Left hindlimb (tissue), 1 donor: ENCODE data around the gene STMP1.

Experiments
- DNase-seq: peaks from one replicate; pipeline ENCODE4 v3.0.0-alpha.2; 2018

STMP1 gene

DNA sequence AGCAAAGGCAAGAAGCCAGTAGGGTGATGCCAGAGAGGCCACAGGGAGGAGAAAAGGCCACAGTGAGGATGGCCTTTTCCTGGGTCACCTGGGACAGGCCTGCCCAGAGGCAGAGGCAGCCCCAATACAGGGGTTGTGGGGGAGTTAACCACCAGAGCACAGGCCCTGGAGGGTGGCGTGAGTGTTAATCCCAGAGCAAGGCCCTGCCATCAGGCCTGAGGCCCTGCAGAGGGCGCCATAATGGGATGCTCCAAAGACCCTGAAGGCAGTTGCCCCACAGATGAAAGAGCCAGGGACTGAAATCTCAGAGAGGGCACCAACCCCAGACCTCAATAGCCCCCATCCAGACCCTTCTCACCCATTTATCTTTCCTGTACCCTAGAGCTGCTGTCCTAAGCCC lies 41.8 kb downstream of the STMP1 start:
- no peak for DNase-seq

DNA sequence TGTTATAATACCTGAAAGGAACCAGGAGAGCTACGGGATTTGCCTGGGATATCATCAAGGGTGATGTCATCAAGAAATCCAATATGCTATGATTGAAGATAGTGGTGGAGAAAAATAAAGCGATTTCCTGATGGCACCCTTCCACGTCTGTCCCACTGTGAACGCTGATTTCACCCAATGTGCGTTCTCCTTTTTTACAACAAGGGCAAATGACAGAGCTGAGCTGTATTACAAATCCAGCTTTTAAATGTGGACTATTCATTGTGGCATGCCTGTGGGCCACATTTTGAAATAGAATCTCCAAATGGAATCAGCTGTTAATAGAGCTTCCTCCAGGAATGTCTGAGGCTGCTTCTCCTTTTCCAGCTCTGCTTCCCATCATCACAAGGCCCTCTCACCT lies 42.4 kb downstream of the STMP1 start:
- no peak for DNase-seq

DNA sequence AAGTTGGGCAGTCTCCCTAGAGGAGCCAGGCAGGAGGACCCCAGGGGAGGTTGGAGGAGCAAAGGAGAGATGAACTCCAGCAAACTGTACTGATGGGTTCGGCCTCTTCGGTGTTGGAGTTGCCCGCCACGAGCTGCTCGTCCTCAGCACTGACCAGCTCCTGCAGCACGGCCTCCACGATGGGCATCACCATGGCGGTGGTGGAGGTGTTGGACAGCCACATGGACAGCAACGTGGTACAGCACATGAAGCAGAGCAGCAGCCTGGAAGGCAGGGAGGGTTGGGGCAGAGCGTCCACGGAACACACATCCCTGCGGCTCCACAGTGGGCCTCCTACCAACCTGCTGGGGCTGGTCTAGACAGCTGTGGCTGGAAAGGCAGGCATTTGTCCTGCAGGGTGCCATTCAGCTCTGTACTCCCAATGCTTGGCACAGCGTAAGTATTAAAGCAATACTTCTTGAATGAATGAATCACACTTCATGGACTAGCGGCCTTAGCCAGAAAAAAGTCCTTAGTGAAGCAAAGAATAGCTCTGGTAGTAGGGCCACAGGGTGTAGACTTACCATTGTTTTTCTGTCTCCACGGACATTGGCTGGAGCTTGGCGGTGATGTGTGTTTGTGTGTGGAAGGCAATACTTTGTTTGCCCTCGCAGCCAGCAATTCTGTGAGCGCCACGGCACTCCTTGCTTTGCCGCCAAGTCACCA lies 43.9 kb downstream of the STMP1 start:
- DNase-seq: no peak

DNA sequence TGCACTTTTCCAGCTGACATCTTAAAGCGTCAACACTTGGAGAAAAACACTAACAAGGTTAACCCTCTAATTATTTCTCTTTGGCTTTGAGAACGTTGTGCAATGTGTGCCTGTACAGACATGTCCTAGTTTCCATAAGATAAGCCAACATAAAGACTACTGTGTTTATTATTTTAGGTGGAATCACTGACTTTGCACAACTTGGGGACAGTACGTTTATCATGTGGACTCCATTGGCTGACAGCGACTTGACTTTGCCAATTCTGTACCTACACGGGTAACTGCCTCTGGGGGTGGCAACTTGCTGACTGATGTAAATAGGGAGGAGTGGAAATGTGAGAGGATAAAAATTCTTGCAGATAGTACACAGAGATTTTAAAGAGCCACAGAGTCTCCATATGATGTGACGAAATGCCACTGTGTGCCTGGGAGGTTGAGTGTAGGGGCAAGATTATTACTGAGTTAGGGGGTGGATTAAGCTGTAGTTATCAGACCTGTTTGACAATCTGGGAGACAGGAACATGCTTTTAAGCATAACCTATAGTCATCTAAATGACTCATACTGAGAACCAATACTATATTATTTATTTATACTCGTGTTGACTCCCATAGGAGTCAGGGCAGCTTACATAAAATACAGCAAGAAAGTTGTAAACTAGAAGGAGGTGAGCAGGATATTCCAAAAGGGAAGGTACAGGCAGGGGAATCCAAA lies 44.7 kb downstream of the STMP1 start:
- no peak for DNase-seq

DNA sequence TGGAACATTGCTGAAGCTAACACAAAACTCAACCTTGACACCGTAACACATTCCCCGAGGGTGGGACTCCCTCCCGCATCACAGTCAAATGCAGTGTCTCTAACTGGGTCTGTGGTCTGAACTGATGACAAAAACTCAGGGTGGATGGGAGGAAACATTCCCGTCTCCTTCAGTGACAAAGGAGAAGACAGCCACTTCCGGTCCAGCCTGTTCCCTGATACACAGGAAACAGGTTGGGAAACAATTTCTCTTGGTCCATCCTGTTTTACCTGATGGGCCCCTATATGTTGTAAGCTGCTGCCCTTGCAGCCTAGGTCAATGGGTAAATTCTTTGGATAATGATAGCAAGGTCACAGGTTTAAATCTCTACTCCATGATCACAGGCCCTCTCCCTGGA lies 45.3 kb downstream of the STMP1 start:
- no peak for DNase-seq

DNA sequence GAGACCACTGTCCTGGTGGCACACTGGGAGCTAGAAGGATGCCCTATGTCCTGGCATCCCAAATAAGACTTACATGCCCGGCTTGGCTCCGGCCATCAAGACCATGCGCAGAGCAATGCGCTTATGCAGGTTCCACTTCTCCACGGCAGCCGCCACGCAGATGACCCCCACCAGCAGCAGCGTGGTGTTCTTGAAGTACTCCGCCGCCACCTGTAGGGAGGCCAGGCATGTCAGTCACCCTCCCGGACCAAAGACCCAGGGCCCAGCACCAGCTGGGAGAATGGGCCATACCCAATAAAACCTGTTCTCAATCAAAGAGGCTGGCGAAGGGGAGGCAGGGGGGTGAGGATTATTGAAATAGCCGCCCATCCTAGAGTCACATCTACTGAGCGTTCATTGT lies 45.7 kb downstream of the STMP1 start:
- no peak for DNase-seq

DNA sequence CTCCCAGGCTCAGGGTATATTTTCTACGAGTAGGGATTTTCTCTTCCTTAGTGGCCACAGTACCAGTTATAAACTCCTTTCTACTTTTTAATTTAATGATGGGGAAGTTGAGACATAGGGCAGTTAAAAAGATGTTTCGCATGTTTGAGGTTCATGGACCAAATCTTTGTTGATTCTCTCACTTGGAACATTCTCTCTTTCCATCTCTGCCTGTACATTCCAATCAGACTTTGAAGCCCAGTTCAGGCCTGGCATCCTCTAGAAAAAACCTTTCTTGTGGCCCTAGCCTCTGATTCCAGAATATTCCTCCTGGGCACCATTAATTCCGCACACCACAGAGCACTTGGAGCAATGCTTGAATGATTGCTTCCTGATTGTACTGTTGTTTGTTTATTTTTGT lies 47.2 kb downstream of the STMP1 start:
- no peak for DNase-seq

DNA sequence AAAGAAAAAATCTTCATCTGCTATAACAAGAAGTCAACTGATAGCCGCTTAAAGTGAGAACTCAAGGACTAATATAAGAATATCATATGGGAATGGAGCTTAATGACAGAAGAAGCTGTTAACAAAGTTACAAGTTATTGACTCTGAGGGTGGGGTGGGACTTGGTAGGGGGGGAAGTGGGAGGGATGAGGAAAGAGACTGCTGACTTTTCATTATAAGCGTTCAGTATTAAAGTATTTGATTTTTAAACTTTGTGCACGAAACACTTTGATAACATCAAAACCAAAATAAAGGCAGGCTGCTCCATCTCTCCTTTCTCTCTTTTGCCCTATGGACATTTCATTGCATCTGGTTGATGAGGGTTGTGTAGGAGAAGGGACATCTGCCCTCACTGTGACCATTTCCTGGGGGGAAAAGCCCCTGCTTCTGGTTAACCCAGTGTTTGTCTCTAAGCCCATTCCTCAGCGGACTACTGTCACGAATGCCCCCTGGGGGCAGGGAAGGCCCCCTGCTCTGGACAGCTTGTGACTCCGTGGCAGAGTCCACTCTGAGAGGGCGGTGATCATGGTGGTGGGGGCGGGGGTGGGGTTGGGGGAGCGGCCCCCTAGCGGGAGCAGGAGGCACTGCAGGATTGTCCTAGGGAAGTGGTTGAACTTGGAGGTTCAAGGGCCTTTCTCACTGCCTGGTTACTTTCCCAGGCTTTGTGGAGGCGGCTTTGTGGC lies 48.3 kb downstream of the STMP1 start:
- no peak for DNase-seq

DNA sequence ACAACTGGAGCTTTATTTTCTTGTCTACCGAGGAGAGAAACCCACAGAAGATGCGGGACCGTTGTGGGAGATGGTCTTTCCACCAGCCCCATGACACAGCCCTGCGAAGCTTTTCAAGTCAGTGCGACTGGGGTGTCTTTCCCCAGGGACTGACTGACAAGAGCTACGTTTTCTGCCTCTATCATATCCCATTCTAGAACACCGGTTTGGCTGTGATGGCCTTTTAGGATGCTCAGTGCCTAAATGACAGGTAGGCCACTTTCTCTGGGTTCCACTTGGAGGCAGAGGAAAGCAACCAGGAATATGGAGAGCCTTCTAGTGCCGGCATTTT lies 48.8 kb downstream of the STMP1 start:
- no peak for DNase-seq

DNA sequence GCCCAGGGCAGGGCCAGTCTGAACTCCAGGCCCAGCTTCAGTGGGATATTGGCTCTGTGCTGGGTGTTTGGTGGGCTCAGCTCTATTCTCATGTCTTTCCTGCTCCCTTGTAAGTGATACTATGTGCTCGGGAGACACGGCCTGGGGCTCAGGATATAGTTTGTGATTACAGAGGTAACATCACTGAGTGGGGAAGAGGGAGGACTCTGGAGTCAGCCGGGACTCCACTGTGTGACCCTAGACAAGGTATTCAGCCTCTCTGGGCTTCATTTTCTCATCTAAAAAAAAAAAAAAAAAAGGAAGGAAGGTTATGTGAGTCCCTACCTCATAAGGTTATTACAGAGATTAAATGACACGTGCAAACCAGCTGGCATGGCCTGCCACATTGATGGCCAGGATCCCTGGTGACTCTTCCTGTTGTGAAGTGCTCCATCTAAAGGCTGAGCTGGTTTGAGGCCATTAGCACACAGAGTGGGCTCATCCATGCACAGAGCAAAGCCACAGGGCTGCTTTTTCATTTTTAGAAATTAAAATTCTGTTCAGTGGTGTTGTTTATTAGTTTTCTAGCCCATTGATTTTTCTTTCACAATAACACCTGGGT lies 50.0 kb downstream of the STMP1 start:
- no peak for DNase-seq

DNA sequence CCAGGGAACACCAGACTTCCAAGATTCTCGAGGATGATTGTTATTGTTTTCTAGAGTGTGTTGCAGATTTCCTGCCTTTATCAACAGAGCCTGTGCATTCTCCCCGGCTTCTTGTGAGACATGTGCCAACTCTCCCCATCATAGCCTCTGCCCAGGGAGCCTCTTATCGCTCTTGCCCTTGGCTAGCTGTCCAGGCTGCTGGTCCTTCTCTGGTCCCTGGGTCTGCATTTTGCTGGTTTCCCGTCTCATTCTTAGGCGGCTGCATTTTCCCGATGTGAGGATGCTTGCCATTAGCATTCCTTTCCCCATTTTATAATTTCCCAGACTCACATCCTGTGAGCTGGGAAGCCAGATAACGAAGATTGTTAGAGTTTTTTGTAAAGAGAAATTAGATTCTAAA lies 50.5 kb downstream of the STMP1 start:
- no peak for DNase-seq

DNA sequence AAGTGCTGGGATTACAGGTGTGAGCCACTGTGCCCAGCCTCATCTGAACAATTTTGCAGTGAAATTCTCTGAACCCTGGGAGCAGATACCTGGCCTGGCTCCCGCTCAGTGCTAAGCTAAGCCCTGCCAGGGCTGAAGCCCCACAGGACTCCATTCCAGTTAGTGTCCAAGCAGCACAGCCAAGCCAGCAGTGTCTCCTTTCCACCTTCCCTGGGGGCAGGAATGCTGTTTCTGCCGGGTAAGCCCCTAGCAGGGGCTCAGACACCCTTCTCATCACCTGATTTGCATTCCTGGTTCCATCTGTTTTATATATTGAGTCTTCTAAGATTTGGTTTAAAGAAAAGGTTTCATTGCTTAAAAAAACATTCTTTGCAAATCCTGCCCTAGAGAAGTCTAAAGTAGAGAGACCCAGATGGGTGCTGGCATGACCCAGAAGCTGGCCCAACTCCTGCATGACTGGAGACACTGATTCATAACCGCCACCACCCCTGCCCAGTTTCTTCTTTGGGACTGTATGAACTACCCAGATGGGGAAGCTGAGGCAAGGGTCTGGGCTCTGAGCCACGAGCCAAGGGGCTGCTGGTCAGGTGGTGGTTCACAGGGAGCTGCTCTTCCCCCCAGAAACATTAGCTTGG lies 51.6 kb downstream of the STMP1 start:
- no peak for DNase-seq

DNA sequence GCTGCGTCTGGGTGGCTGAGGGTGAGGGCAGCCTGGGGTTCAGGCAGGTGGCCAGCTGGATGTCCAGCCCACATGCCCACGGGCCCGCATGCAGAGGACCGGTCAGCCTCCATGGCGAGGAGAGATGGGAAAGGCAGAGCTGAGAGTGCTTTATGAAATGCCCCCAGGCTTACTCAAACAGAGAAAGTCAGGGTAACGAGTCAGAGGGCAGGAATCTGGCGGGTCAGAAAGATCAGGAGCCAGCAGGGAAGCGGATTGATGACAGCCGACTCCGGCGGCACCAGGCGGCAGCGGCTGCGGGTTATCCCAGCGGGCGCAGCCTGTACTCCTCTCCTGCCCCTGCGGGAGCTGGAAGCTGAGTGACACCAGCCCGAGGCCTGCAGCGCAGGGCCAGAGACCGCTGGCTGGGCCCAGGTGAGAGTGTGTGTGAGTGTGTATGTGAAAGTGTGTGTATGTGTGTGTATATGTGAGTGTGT lies 52.3 kb downstream of the STMP1 start:
- no peak for DNase-seq

DNA sequence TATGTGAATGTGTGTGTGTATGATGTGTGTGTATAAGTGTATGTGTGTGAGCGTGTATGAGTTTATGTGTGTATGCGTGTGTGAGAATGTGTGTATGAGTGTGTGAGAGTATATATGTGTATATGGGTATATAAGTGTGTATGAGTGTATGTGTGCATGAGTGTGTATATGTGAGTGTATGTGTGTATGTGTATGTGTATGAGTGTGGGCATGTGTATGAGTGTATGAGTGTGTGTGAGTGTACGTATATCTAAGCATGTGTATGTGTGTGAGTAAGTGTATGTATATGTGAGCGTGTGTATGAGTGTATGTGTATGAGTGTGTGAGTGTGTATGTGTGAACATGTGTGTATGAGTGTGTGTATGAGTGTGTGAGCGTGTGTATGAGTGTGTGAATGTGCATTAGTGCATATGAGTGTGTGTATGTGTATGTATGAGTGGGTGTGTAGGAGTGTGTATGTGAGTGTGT lies 52.8 kb downstream of the STMP1 start:
- no peak for DNase-seq

DNA sequence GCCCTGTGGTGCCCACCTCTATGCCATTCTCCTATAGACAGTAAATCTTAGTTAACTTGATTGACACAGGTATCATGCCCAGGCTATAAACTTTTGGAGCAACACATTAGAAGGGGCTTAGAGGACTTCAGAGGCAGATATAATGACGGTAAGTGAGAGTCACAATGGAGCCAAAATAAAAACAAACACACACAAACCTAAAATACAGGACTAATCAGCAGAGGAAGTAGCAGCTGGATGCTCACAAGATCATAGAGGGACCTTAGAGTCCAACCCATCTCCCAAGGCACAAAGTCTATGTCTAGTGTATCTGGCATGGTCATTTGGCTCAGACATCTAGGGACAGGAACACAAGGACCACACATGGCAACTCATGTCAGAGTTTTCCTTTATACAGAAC lies 53.4 kb downstream of the STMP1 start:
- no peak for DNase-seq

DNA sequence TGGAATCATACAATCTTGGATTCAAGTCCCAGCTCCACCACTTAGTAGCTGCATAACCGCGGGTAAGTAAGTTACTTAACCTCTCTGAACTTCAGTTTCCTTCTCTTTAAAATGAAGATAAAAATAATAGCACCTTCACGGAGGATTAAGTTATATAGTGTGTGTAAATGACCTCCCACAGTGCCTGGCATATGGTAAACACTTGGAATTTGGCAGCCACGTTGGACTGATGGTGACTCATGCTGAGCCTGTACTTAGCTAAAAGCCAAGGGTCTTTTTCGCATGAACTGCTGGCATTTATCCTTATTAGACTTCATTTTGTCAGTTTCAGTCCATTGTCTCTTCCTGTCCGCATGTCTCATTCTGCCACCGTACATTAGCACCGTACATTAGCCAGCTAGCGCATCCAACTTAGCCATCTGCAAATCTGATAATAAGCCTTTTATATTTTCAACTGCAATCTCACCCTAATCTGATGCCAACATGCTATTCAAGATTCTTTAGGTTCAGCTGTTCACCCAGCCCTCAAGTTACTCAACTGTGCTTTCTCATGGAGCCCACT lies 54.4 kb downstream of the STMP1 start:
- no peak for DNase-seq

DNA sequence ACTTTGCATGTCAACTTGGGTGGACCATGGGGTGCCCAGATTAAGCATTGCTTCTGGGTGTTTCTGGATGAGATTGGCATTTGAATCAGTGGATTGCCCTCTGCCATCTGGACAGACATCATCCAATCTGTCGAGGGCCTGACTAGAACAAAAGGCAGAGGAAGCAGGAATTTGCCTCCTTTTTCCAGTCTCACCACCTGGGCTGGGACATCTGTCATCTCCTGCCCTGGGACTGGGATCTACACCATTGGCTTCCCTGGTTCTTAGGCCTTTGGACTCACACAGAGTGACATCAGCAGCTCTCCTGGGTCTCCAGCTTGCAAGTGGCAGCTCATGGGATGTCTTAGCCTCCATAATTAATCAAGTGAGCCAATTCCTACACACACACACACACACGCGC lies 55.4 kb downstream of the STMP1 start:
- DNase-seq: no peak

DNA sequence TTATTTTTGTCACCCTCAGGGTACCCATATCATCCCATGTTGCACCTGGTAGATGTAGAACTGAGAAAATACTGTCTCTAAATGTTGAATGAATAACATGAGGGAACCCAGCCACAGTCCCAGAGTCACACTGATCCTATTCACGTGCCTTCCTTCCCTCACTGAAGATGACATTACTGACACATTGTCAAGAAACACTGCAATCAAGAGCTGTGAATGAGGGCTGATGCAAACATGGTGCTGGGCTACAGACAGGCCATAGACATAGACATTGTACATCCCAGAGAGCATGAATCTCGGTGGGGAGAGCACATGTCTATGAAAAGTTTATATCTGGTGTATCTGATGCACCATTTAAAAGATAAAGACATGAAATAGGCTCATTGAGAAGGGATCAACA lies 55.9 kb downstream of the STMP1 start:
- no peak for DNase-seq

DNA sequence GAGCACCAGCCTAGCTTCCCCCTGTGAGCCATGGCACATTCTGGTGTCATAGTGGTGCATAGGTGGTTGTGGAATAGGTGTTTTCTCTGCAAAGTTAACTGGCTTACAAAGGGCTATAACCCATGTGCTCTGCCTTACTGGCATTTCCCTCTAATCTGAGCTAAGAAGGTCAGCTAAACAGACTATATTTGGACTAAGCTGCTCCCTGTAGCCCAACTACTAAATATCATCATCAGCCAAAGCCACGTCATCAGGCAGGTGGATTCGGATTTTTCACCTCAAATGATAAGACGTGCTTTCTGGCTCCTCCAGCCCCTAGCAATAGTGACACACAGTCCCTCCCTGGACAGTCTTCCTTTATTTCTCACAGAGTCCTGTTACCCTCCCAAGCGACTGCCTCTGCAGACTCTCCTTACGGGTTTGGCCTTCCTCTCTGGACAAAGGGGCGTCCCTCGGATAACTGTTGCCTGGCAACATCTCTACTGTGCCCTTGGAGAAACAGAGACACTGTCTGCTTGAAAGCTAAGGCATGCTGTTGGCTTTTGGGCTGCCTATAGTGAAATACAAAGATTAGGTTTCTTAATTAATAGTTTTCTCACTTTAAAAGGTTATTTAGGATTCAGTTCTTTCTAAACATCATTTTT lies 56.6 kb downstream of the STMP1 start:
- DNase-seq: no peak

DNA sequence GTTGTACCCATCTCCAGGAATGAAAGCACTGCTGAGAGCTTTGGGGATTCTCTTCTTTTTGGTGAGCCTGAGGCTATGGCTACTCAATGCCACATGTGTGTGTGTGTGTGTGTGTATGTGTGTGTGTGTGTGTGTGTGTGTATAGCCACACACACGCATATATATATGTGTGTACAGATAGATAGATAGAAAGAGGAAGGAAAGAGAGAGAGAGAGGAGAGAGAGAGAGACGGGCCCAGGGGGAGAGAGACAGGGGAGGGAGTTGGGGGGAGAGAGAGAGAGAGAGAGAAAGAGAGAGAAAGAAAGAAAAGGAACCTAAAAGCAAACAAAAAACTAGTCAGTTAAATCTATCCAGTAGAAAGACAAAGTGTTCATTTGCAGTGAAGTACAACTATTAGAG lies 57.4 kb downstream of the STMP1 start:
- no peak for DNase-seq

DNA sequence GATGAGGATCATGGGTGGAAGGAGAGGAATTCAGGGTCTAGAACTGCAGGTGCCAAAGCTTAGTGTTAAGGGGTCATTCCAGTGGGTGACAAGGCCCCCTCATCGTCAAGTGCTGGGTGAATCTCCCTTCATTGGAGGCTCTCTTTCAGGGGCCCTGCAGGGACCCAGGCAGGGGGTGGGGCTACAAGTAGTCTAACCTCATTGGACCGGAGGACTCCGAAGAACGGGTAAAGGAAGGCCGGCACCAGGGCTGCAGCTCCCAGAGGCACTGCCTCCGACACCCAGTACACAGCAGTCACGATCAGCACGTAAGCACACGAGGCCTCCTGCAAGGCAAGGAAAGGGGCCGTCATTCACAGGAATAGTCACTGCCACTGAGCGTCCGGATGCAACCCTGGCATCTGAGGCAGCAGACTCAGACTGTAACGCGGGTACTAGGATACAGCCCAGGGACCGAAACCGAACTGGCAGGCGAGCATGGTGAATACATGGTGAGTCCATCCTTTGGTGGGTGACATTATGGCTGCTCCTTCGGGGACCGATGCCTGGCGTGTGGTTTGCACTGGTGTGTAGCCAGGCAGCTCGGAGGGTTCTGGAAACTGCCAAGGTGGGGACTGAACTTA lies 59.0 kb downstream of the STMP1 start:
- DNase-seq: no peak

DNA sequence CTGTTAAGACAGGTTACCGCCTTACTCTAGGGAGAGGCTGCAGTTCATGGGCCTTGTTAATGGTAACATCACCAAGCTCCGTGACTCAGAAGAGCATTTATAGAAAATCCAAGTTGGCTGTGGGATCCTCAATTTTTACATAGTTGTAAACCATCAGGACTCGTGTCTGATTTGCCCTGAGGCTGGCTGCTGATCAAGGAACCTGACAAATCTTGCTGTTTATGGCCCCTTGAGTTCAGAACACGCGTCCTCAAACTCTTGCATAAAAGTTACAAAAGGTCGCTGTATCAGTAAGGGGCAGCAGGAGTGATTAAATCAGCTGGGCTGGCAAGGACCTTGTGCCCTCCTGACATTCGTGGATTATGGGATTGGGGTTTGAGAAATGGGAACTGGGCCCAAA lies 61.1 kb downstream of the STMP1 start:
- DNase-seq: no peak
